ENCODE results near the gene ZNRD2. TPM values are rescaled to one million over a fixed set of nuclear protein-coding genes. Genes with fewer than 3 reads are reported as not detected.

The ZNRD2 gene
- total RNA-seq, 1 donor from 2014 or later, result 15.9 TPM

DNA sequence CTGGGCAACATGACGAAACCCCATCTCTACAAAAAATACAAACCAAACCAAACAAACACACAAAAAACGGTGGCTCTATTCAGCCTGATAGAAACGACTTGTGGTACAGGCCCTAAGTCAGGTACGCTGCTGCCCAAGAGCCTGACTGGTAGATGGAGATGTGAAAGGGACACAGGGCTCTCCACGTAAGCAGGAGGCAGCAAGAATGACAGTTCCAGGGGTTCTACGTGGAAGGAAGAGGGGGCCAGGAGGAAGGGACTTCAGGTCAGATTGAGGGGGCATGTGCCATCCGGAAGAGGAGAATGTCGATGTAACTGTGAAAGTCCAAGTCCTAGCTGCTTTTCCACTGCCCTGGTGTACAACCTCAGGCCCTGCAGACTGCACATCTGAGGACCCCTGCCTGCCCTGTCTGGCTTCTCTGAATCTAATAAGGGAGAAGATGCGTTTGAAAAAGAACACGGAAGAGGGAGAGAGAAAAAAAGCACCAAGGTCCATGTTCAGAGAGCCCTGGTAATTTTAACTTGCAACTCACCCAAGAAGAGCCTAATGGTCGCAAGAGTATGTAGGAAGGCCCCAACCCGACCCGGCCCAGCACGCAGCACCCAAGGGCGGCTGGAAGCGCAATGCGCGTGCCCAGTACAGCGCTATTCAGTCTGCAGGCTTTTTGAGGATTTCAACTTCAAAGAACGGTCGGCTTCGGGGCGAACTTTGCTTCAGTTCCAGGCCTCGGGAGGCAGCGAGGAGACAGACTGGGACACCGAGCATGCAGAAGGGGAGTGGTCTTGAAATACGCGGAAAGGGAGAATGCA lies 909 bp upstream of the ZNRD2 start:
- FAIRE-seq (no peak), DNase-seq (ENCODE audit: low spot score in 2 of 2) (no peak)

DNA sequence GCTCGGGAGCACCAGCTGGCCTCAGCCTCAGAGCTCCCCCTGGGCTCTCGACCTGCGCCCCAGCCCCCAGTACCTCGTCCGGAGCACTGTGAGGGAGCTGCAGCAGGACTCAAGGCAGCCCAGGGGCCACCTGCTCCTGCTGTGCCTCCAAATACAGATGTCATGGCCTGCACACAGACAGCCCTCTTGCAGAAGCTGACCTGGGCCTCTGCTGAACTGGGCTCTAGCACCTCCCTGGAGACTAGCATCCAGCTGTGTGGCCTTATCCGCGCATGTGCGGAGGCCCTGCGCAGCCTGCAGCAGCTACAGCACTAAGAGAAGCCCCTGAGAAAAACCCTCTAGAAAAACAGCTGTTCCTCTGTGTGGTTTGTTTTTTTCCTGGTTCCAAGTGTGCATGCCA lies 1.1 kb downstream of the ZNRD2 start:
- DNase-seq (ENCODE audit: low spot score in 2 of 2) (no peak), FAIRE-seq (no peak)

DNA sequence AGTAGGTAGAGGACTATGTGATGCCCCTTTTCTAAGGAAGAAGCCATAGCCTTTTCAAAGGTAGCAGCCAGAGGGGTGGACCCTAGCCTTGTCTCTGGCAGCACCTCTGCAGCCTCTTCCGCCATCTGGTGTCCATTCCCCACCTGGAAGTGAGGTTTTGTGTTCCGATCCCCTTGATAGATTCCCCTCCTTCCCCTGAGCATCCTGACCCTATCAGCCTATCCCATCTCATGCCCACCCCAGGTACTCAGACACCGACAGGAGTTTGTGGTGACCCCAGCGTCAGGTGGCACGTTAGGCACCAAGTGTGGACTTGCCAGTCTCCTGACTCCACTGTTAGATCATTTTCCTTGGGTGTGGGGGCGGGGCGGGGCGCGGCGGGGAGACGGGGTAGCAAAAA lies 1.7 kb downstream of the ZNRD2 start:
- DNase-seq (ENCODE audit: low spot score in 2 of 2) (no peak), FAIRE-seq (no peak)

DNA sequence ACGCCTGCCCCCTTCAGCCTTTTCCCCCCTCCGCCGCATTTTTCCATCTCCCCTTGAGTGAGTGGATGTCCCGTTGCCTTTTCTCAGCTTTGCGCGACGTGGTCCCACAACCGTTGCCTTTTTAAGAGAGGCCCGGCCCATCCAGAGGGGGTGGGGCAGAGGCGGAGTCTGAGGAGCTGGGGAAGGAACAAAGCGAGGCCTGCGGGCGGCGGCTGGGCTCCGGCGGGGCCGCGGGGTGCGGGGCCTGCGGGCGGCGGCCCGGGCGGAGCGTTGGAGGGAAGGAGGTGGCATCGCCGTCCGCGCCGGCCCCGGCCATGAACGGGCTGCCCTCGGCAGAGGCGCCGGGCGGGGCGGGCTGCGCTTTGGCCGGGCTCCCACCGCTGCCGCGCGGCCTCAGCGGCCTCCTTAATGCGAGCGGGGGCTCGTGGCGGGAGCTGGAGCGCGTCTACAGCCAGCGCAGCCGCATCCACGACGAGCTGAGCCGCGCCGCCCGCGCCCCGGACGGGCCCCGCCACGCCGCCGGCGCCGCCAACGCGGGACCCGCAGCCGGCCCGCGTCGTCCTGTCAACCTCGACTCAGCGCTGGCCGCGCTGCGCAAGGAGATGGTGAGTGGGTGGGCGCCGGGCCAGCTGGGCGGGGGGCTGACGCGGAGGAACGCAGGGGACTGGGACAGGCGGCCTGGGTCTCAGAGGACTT lies 2.2 kb downstream of the ZNRD2 start, which contains the start of gene FAM89B:
FAM89B (plus strand) TSS at position 183 of the 696 bp plus-strand sequence; CDS start at position 315, 132 bp downstream.
- no peak for FAIRE-seq
- DNase-seq (ENCODE audit: low spot score in 2 of 2), result peak; percentile 84 to 92

DNA sequence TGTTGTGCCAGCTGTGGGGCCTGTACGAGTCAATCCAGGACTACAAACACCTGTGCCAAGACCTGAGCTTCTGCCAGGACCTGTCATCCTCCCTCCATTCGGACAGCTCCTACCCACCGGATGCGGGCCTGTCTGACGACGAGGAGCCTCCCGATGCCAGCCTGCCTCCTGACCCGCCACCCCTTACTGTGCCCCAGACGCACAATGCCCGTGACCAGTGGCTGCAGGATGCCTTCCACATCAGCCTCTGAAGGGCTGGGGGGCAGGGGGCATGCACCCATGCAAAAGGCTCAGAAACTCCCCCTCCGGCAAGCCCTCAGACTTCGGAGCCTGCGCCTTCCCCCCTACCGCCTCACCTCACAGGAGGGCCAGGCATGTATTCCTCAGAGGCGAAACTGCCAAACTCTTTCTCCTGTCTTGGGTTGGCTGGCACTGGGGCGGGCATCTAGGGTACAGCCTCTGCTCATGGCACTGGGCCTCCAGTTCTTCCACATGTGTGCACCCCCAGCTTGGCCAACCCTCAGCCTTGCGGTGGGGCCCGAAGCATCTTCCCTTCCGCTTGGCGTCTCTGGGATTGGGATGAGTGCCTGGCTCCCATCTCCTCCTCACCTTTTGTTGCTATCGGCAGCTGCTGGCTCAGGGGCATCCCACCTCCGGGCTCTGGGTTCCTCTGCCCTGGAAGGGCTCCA lies 3.3 kb downstream of the ZNRD2 start:
- FAIRE-seq, result no peak

DNA sequence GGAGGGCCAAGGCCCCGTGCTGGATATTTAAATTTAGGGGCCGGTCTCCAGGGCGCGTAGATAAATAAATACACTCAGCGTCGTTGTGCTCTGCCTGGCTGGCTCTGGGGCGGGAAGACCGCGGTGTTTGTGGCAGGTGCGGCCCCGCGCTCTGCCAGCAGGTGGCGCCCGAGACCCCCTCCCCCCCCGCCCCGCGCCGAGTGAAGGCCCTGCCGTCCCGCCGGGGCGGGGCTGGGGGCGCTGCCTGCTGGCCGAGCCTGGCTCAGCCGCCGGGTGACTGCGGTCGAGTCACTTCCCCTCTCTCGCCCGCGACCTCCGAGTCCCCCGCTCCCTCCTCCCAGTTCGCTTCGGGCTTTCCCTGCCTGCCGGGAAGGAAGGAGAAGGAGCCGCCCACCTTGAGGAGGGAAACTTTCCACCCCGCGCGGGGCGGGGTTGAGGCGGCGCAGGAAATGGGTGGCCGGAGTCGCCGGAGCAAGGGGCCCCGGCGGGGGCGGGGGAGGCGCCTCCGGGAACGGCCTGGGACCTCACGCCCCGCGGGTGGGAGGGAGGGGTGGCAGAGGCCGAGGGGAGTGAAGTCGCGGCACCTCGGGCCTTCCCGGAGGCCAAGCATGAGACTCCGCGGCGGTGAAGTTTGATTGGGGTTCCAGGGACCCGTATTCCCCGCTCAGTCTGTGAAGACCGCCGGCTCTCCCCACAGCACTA lies 4.0 kb downstream of the ZNRD2 start:
- peak; percentile 94 to 96 for DNase-seq (ENCODE audit: low spot score in 2 of 2)
- no peak for FAIRE-seq

More for the DNA sequence above, 3.3 kb downstream of the ZNRD2 start:
- DNase-seq (ENCODE audit: low spot score in 2 of 2), result no peak

DNA sequence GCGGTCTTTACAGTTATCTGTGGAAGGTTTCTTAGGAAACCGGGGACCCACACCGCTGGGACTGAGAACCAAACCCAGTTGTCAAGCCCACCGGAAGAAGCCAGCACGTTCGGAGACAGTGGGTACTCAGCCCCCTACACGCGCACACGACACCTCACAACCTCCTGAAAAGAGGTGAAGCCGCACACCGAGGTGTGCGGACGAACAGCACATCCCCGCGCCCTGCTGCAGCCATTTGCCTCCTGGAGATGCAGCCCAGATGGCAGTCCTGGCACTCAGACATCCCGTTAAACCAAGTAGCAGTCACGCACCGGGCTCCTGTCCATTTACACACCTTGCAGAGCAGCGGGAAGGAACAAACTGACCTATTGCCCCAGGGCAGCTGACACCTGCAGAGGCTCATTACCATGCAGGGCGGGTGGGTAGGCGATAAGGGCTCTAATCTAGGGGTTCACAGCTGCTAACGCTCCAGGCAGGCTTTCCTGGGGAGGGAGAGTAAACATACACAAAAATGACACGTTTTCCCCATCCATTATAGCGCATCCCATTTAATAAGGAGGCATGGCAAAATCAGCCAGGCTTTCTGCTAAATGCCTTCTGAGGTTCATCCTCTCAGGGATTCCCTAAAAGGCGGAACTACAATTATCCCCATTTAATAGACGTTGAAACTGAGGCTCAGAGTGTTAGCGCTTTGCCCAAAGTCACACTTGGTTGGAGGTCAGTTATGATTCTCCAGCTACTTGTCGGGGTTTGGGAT lies 4.7 kb downstream of the ZNRD2 start:
- DNase-seq (ENCODE audit: low spot score in 2 of 2) (no peak), FAIRE-seq (no peak)

DNA sequence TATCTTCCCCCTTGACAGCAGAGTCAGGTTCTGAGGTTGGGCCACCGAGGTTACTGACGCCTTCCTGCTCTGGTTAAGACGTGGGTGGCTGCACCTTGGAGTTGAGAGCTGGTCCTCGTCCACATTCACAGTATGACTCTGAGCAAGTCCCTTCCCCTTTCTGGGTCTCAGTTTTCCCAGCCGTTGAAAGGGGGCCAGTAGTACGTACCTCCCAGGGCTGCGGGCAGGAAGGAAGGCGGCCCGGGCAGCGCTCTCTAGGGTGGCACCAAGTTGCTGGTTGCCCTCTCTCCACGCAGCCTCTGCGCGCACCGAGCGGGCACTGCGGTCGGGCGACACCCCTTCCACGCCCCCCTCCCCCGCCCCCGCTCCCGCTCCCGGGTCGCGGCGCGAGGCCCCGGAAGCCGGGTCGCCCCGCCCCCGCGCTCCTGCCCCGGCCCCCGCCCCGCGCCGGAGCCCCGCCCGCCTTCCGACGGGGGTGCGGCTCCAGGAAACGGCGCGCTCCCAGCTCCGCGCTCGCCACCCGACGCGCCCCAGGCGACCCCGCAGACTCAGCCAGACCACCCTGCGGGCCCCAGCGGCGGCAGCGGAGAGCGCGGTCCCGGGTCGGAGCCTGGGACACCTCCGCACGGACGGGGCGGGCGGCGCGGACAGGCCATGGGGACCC lies 5.4 kb downstream of the ZNRD2 start, which contains the start of gene EHBP1L1:
EHBP1L1 (plus strand) TSS at position 486 of the 664 bp plus-strand sequence. CDS start 250 bp downstream, outside the sequence.
- FAIRE-seq (no peak), DNase-seq (ENCODE audit: low spot score in 2 of 2) (peak; percentile 82 to 83)

DNA sequence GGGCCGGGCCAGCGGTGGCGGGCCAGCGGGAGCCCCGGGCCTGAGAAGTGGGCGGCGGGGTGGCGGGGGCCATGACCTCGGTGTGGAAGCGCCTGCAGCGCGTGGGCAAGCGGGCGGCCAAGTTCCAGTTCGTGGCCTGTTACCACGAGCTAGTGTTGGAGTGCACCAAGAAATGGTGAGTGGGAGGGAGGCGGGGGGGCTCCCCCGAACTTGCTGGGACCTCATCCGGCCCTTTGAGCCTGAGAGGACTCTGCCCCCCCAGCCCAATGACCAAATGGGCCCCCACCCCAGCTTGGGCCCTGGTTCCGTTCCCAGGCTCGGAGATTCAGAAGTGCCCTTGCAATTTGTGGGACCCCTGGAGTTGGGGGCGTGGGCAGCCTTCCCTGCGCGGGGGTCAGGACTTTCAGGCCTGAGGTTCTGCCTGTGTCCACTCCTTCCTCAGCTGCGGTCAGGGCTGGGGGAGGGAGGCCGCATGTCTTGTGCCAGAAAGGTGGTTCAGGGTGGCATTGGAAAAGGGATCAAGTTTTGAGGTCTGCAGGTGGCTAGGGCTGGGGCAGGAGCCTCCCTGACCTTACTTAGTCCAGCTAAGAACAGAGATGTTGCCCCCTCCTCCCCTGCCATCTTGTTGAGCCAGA lies 6.1 kb downstream of the ZNRD2 start:
- FAIRE-seq, result no peak

DNA sequence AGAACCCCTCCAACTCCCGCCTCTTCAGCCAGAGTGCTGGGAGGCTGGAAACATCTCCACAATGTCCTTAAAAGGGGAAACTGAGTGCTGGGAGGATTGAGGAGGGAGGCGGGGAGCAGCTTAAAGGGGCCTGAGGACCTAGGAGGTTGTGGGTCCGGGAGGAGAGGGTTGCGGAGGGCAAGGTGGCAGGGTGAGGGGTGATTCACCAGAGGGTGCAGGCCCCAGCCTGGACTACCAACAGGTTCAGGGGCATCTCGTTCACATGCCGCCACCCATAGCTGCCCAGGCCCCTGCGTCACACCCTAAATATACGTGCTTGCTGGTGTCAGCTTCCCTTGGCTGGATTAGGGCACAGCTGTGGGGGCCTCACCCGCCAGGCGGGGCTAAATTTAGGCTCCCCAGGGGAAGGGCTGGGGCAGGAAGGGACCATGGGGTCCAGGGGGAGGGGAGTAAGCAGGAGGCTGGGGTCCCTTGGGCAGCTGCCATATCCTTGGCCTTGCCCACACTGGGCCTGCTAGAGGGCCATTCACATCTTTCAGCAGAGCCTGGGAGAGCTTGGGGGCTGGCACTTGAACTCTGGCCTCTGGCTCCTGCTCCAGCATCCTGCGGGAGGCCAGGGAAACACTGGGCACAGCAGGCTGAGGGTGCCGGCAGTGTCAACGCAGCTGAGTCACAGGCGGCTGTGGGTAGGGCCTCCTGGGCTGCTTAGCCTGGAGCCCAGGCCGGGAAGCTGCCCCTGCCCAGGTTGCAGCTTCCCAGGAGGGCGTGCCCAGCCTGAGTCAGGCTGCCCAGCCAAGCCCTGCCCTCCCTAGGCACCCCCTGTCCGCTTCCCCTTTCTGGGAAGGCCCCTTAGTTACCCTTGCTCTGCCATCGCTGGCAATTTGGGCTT lies 6.8 kb downstream of the ZNRD2 start:
- DNase-seq (ENCODE audit: low spot score in 2 of 2) (peak in 1 of 2 donors; percentile 70), FAIRE-seq (no peak)

More for the DNA sequence above, 6.1 kb downstream of the ZNRD2 start:
- DNase-seq (ENCODE audit: low spot score in 2 of 2), result no peak

DNA sequence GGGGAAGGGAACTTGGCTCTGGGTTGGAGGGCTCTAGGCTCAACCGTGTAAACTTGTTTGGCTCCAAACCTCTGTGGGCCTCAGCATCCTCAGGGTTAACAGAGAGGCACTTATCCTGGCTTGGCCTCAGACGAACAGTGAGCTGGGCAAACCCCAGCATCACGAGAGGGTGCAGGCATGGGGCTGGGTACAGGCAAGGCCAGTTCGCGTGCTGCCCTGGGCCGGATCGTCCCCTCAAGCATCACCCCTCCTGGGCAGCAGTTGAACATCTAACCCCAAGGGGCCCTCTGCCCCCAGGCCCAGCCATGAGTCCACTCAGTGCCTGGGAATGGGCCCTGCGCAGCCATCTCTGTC lies 7.5 kb downstream of the ZNRD2 start:
- FAIRE-seq (no peak), DNase-seq (ENCODE audit: low spot score in 2 of 2) (no peak)

DNA sequence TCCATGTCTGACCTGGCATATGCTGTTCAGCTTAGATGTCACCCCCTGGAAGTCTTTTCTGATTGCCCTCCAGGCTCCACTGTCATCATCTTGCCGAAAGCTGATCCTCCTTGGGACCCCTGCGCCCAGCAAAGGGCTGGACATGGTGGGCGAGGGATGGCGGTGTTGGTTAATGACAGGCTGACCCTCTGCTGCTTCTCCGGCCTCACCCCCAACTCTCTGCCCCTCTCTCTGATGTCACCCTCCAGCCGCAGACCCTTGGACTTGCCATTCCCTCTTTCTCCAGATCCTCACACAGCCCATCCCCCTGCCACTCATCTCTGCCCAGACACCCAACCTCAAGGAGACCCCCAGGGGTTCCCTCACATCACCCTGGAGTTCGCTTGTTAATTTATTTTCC lies 7.9 kb downstream of the ZNRD2 start:
- FAIRE-seq (no peak), DNase-seq (ENCODE audit: low spot score in 2 of 2) (no peak)

DNA sequence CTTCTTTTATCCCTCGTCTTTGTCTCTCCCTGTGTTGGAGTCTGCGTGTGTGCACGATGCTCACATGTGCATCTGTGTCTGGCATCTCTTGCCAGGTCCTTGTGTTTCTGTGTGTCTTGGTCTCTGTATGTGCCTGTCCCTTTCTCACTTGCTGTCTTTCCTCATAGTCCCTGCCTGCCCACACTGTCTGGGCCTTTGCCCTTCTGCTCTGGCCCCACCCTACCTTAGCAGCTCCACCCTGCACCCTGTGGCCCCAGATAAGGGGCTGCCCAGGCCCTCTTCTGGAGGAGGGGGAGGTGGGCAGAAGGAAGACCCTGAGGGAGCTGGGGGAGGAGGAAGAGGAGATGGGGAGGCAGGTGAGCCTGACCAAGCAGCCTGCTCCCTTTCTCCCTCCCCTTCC lies 8.4 kb downstream of the ZNRD2 start:
- DNase-seq (ENCODE audit: low spot score in 2 of 2), result no peak
- FAIRE-seq, result no peak

DNA sequence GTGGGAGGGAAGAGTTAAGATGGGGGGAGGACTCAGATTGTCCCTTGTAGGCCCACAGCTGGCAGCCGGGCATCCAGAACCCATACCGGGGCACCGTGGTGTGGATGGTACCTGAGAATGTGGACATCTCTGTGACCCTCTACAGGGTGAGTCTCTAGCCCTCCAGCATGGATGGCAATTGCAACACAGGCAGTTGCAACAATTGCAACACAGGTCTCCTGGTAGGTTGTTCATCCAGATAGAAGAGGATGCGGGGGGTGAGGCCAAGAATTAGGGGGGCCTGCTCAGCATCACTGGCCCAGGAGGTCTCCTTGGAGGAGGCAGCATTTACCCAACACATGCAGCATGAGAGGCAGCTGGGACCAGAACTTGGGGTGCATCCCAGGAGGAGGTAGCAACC lies 9.0 kb downstream of the ZNRD2 start:
- DNase-seq (ENCODE audit: low spot score in 2 of 2), result no peak
- FAIRE-seq, result no peak

DNA sequence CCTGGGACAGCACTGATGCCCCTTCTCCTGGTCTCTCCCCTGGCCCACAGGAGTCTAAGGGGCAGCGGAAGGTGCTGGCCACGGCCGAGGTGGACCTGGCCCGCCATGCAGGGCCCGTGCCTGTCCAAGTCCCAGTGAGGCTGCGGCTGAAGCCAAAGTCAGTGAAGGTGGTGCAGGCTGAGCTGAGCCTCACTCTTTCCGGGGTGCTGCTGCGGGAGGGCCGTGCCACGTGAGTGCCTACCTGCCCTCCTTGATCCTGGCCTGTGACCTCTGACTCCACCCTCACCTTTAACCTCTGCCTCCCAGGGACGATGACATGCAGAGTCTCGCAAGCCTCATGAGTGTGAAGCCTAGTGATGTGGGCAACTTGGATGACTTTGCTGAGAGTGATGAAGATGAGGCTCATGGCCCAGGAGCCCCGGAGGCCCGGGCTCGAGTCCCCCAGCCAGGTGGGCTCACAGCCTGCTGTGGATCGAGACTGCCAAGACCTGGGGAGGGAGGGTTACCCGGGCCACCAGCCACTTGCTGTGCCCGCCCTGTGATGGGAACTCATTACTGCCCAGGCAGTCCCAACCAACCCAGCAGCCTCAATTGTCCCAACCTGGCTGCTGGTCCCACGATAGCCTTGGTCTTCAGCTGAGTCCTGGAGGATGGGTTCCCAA lies 9.9 kb downstream of the ZNRD2 start:
- no peak for FAIRE-seq
- DNase-seq (ENCODE audit: low spot score in 2 of 2), result no peak

DNA sequence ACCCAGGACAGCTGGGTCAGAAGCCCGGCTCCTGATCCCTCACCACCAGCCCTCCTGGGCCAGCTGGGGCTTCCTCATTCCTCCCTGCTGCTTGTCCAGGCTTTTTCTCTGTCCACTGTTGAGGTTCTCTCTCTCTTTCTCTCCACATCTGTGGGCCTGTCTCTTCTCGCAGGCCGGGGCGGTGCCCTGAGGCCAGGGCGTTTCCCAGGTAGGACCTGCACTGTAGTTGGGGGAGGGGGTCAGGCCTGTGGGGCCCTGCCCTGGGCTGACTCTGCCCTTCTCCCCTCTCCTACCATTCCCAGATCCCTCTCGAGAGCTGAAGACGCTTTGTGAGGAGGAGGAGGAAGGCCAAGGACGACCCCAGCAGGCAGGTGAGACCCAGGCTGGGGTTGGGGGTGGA lies 10.5 kb downstream of the ZNRD2 start:
- FAIRE-seq, result no peak
- no peak for DNase-seq (ENCODE audit: low spot score in 2 of 2)

DNA sequence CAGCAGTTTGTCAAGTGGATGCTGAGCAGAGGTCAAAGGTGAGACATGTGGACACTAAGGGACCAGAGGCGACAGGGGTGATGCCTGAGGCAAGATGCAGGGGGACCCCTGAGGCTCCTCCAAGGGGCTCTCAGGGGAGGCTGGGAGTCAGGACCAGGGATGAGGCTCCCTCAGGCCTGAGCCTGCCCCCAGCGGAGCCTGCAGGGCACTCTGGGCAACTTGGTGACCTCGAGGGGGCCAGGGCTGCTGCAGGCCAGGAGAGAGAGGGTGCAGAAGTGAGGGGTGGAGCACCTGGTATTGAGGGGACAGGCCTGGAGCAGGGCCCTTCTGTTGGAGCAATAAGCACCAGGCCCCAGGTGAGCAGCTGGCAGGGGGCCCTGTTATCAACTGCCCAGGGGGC lies 11.7 kb downstream of the ZNRD2 start:
- DNase-seq (ENCODE audit: low spot score in 2 of 2) (no peak), FAIRE-seq (no peak)
